Left lung (tissue), 10 donors: ENCODE measurements around the gene RBPJL. TPM values are rescaled to one million over a fixed set of nuclear protein-coding genes. Genes with fewer than 3 reads are reported as not detected.
"Not testable (repeated sequence)": the region's sequence is repeated elsewhere in the genome, so short reads cannot be mapped to it uniquely, and the experiment has no call there.

Experiments used
- ATAC-seq: fragments of 200-7000 bp; cut with Tn5 transposase; one replicate; pipeline ENCODE4 v1.9.1; 2020; ENCODE audit warnings: moderate library complexity
- DNase-seq, 4 donors: peaks; one replicate each; pipeline ENCODE4 v3.0.0-alpha.2; 2013 to 2020
- H3K27ac ChIP-seq, 2 donors: fragments of 200-600 bp; sonication (generic) in 1 of 2; one replicate each; pipeline versions ENCODE4 v1.5.0 to v1.8.0; 2020 to 2021
- H3K27me3 ChIP-seq, 2 donors: fragments of 200-600 bp; sonication (generic) in 1 of 2; one replicate each; pipeline versions ENCODE4 v1.5.0 to v1.8.0; 2020 to 2021
- H3K36me3 ChIP-seq, 2 donors: fragments of 200-600 bp; sonication (generic) in 1 of 2; one replicate each; pipeline versions ENCODE4 v1.5.0 to v1.8.0; 2020 to 2021
- H3K4me1 ChIP-seq, 2 donors: fragments of 200-600 bp; one replicate each; pipeline ENCODE4 v1.8.0; 2021
- H3K4me3 ChIP-seq, 2 donors: fragments of 200-600 bp; sonication (generic) in 1 of 2; one replicate each; pipeline versions ENCODE4 v1.5.0 to v1.8.0; 2020 to 2021; ENCODE audit warnings: mild to moderate bottlenecking in 1 of 2
- H3K9me3 ChIP-seq, 2 donors: fragments of 200-600 bp; sonication (generic) in 1 of 2; one replicate each; pipeline versions ENCODE4 v1.5.0 to v1.8.0; 2020 to 2021
- CTCF ChIP-seq, 2 donors: fragments of 200-600 bp; sonication (generic) in 1 of 2; IDR thresholded peaks; one replicate each; pipeline versions ENCODE4 v1.5.0 to v1.8.0; 2021; ENCODE audit warnings: antibody characterized with exemption in 2 of 2
- intact Hi-C, 2 donors: fragments of 100-400 bp; cut with DNase I; formaldehyde crosslinking; loops; one replicate each; pipeline versions ENCODE4 v1.11.2 to v1.14.2; 2022
- polyA plus RNA-seq, 6 donors: library from polyadenylated mRNA; unstranded; fragments of 120-200 nt; gene quantifications; one replicate each; pipeline ENCODE4 v1.2.1, GENCODE V29; 2013; ENCODE audit not compliant: insufficient read length in 6 of 6
- total RNA-seq, 2 donors: library from RNA; stranded (reverse); fragmentation: NEBNext Ultra II Directional; extraction: Animal tissue kit (Norgen Biotek cat#: 25700); gene quantifications; one replicate each; pipeline ENCODE4 v1.2.1, GENCODE V29; 2021
- donor health status: DM: no; HTN: yes; CAD: no.
- donor health status: DM: no; HTN: no; CAD: no.

Gene RBPJL
- total and polyA plus RNA-seq, 8 donors, result not detected

- ATAC-seq (no peak), DNase-seq (no peak)
- intact Hi-C loops, result no loop called here
- Histone ChIP-seq H3K36me3 (no peaks in the 10 kb centered on the region), H3K4me3 (no peak overlapping the region), H3K27ac (no peak overlapping the region), H3K9me3 (no peaks in the 10 kb centered on the region), H3K4me1 (peaks cover 8 to 38% of the 10 kb centered on the region in 2 donors), H3K27me3 (peaks cover 0 to 12% of the 10 kb centered on the region in 2 donors)
- TF ChIP-seq CTCF (IDR thresholded peaks at IDR 0.05), result no peak
Measured at GRCh38 chr20:45350217-45350616, 43.6 kb downstream of the RBPJL start.

GRCh38 chr20:45350795-45351194 lies 44.2 kb downstream of the RBPJL start:
- Histone ChIP-seq H3K4me1 (peaks cover 2 to 33% of the 10 kb centered on the region in 2 donors), H3K27me3 (peaks cover 0 to 12% of the 10 kb centered on the region in 2 donors)
- H3K36me3 ChIP-seq, H3K27ac ChIP-seq, H3K9me3 ChIP-seq, DNase-seq, ATAC-seq, H3K4me3 ChIP-seq, intact Hi-C loops: not testable (repeated sequence)

- intact Hi-C loops, result no loop called here
- Histone ChIP-seq H3K4me3 (no peak overlapping the region), H3K27ac (no peak overlapping the region), H3K27me3 (peaks cover 0 to 10% of the 10 kb centered on the region in 2 donors), H3K36me3 (no peaks in the 10 kb centered on the region), H3K9me3 (no peaks in the 10 kb centered on the region), H3K4me1 (peaks cover 4 to 21% of the 10 kb centered on the region in 2 donors)
- DNase-seq, result no peak
- TF ChIP-seq CTCF (IDR thresholded peaks at IDR 0.05), result no peak
- ATAC-seq, result no peak
Measured at GRCh38 chr20:45352729-45353128, 46.1 kb downstream of the RBPJL start.

- TF ChIP-seq CTCF (IDR thresholded peaks at IDR 0.05), result no peak
- ATAC-seq (no peak), DNase-seq (no peak)
- Histone ChIP-seq H3K4me1 (peaks cover 14 to 24% of the 10 kb centered on the region in 2 donors), H3K9me3 (no peaks in the 10 kb centered on the region), H3K36me3 (no peaks in the 10 kb centered on the region), H3K27me3 (no peaks in the 10 kb centered on the region), H3K27ac (no peak overlapping the region), H3K4me3 (no peak overlapping the region)
- intact Hi-C loops, result no loop called here
Measured at GRCh38 chr20:45353746-45354145, 47.1 kb downstream of the RBPJL start.

- ATAC-seq (no peak), DNase-seq (no peak)
- TF ChIP-seq CTCF (IDR thresholded peaks at IDR 0.05), result no peak
- Histone ChIP-seq H3K9me3 (no peaks in the 10 kb centered on the region), H3K36me3 (no peaks in the 10 kb centered on the region), H3K27ac (no peak overlapping the region), H3K4me1 (peaks cover 23 to 32% of the 10 kb centered on the region in 2 donors), H3K4me3 (no peak overlapping the region), H3K27me3 (no peaks in the 10 kb centered on the region)
- intact Hi-C loops, result no loop called here
Measured at GRCh38 chr20:45354423-45355208, 48.0 kb downstream of the RBPJL start.
